Coronary artery (tissue), 2 donors: Measurements from ENCODE around the gene PUDP.

Source experiments
- DNase-seq: peaks from one replicate; pipeline ENCODE4 v3.0.0-alpha.2; 2017; ENCODE audit warnings: low spot score
- H3K27ac ChIP-seq, 2 donors: fragments of 200-600 bp; sonication (generic); one replicate each; pipeline ENCODE4 v1.5.1; 2016 to 2019
- H3K4me3 ChIP-seq: fragments of 200-600 bp; sonication (generic); 2 replicates; pipeline ENCODE4 v1.5.1; 2016; ENCODE audit warnings: mild to moderate bottlenecking, moderate library complexity
- CTCF ChIP-seq: fragments of 200-600 bp; sonication (generic); IDR thresholded peaks from one replicate; pipeline ENCODE4 v1.5.1; 2019; ENCODE audit warnings: antibody characterized with exemption

Gene PUDP

GRCh38 chrX:7147413-7147977 lies 458 bp downstream of the PUDP start, which contains the start of gene STS:
Gene STS (plus strand): TSS chrX:7147712. CDS start chrX:7253200, 105,488 bp downstream.
- TF ChIP-seq CTCF, result no peak
- Histone ChIP-seq H3K4me3 (peak within 1 kb of the TSS; percentile 86), H3K27ac (peak within 1 kb of the TSS; percentile 74 to 85)
- DNase-seq, result peak; percentile 78

GRCh38 chrX:7146703-7147412 lies 1.1 kb downstream of the PUDP start:
- TF ChIP-seq CTCF, result no peak
- DNase-seq, result peak; percentile 75
- peak overlapping the region; percentile 86 for H3K4me3 ChIP-seq
- H3K27ac ChIP-seq, result peak overlapping the region; percentile 22 to 85

- Histone ChIP-seq H3K27ac (no peak overlapping the region), H3K4me3 (no peak overlapping the region)
- no peak for DNase-seq
- no peak for TF ChIP-seq CTCF
These were observed 1.8 kb downstream of the PUDP start for GRCh38 chrX:7146020-7146702.

- H3K27ac ChIP-seq, result no peak overlapping the region
- no peak overlapping the region for H3K4me3 ChIP-seq
- DNase-seq, result no peak
- TF ChIP-seq CTCF, result no peak
These were observed 2.5 kb downstream of the PUDP start for GRCh38 chrX:7145454-7145853.

- no peak overlapping the region for H3K4me3 ChIP-seq
- no peak overlapping the region for H3K27ac ChIP-seq
- no peak for DNase-seq
- TF ChIP-seq CTCF, result no peak
These were observed 3.9 kb downstream of the PUDP start for GRCh38 chrX:7143941-7144525.

- DNase-seq, result no peak
- Histone ChIP-seq H3K27ac (no peak overlapping the region), H3K4me3 (no peak overlapping the region)
- TF ChIP-seq CTCF, result no peak
These were observed 4.9 kb downstream of the PUDP start for GRCh38 chrX:7143076-7143475.
